IMR-90 (cell line): Measurements from ENCODE around the gene NXT2. TPM values are rescaled to one million over a fixed set of nuclear protein-coding genes. Genes with fewer than 3 reads are reported as not detected.

ENCODE experiments used
- ATAC-seq: fragments of 200-7000 bp; cut with Tn5 transposase; 2 replicates; pipeline ENCODE4 v1.9.1; 2020; ENCODE audit warnings: low read depth, mild to moderate bottlenecking, moderate library complexity
- BruUV-seq: library from RNA; stranded (reverse); fragments of 400-500 nt; replicated peaks from 2 replicates; lab custom pipeline; 2021; lab: Mats Ljungman, UMichigan
- CTCF ChIA-PET: fragments of 300-600 bp; formaldehyde crosslinking; extraction: SDS; loops from one replicate; lab custom pipeline; 2021; ENCODE audit warnings: antibody characterized with exemption; lab: Yijun Ruan, JAX
- POLR2A ChIA-PET: fragments of 300-600 bp; sonication (Branson Sonifier 250); formaldehyde crosslinking; loops from one replicate; lab custom pipeline; 2022; ENCODE audit warnings: antibody characterized with exemption; ENCODE audit not compliant: unreplicated experiment; lab: Charles Lee
- DNase-seq: peaks from one replicate; pipeline ENCODE4 v3.0.0; 2013
- H2AFZ ChIP-seq: replicated peaks from 2 replicates; pipeline ENCODE3; 2013; ENCODE audit warnings: low read length, mild to moderate bottlenecking; ENCODE audit not compliant: poor library complexity
- H2AK5ac ChIP-seq: 2 replicates; pipeline ENCODE4 v1.6.1; 2013; ENCODE audit warnings: low read depth, low read length, inconsistent platforms
- H2AK9ac ChIP-seq: replicated peaks from 2 replicates; pipeline ENCODE3; 2013; ENCODE audit warnings: mild to moderate bottlenecking, low read depth, low read length, moderate library complexity; ENCODE audit not compliant: poor library complexity
- H2BK120ac ChIP-seq: 2 replicates; pipeline ENCODE4 v1.6.1; 2013; ENCODE audit warnings: low read depth, low read length, inconsistent platforms
- H2BK15ac ChIP-seq: 3 replicates; pipeline ENCODE4 v1.6.1; 2013; ENCODE audit warnings: low read depth, low read length, inconsistent platforms
- H2BK20ac ChIP-seq: 2 replicates; pipeline ENCODE4 v1.6.1; 2013; ENCODE audit warnings: low read depth, mild to moderate bottlenecking, inconsistent platforms, low read length, moderate library complexity
- H2BK5ac ChIP-seq: 2 replicates; pipeline ENCODE4 v1.6.1; 2013; ENCODE audit warnings: mild to moderate bottlenecking, low read depth, low read length, inconsistent platforms; ENCODE audit not compliant: poor library complexity, severe bottlenecking
- H3K14ac ChIP-seq: replicated peaks from 2 replicates; pipeline ENCODE4 v1.6.1; 2013; ENCODE audit warnings: low read depth, low read length, inconsistent platforms
- H3K18ac ChIP-seq: 2 replicates; pipeline ENCODE4 v1.6.1; 2013; ENCODE audit warnings: low read depth, low read length, control low read depth
- H3K23ac ChIP-seq: 2 replicates; pipeline ENCODE4 v1.6.1; 2013; ENCODE audit warnings: low read depth, low read length, inconsistent platforms
- H3K27ac ChIP-seq: 2 replicates; pipeline ENCODE4 v1.5.1; 2013; ENCODE audit warnings: mild to moderate bottlenecking, control low read depth, low read length; ENCODE audit not compliant: insufficient read depth
- H3K27me3 ChIP-seq: 2 replicates; pipeline ENCODE4 v1.6.1; 2013; ENCODE audit warnings: low read length; ENCODE audit not compliant: control insufficient read depth, insufficient read depth
- H3K36me3 ChIP-seq: 2 replicates; pipeline ENCODE4 v1.6.1; 2013; ENCODE audit warnings: low read length, mixed read lengths; ENCODE audit not compliant: control insufficient read depth, insufficient read depth
- H3K4ac ChIP-seq: 2 replicates; pipeline ENCODE4 v1.6.1; 2013; ENCODE audit warnings: low read depth, low read length, inconsistent platforms
- H3K4me1 ChIP-seq: 2 replicates; pipeline ENCODE4 v1.6.1; 2013; ENCODE audit warnings: low read length, mixed read lengths; ENCODE audit not compliant: control insufficient read depth, insufficient read depth
- H3K4me2 ChIP-seq: 2 replicates; pipeline ENCODE4 v1.6.1; 2013; ENCODE audit warnings: low read depth, mild to moderate bottlenecking, control low read depth, low read length, moderate library complexity
- H3K4me3 ChIP-seq: 2 replicates; pipeline ENCODE4 v1.5.1; 2013; ENCODE audit warnings: low read depth, mild to moderate bottlenecking, control low read depth, low read length, moderate library complexity; ENCODE audit not compliant: insufficient read depth
- H3K56ac ChIP-seq: 2 replicates; pipeline ENCODE4 v1.6.1; 2013; ENCODE audit warnings: low read length, inconsistent platforms; ENCODE audit not compliant: insufficient read depth; ENCODE audit errors: extremely low read depth
- H3K79me1 ChIP-seq, 2 experiments: 2 replicates each; pipeline ENCODE4 v1.6.1; 2013; ENCODE audit warnings: low read length in 2 of 2, inconsistent platforms in 1 of 2, low read depth in 1 of 2
- H3K9ac ChIP-seq: 2 replicates; pipeline ENCODE4 v1.6.1; 2013; ENCODE audit warnings: low read depth, low read length, control low read depth
- H3K9me1 ChIP-seq: 2 replicates; pipeline ENCODE4 v1.6.1; 2013; ENCODE audit warnings: low read length, inconsistent platforms; ENCODE audit not compliant: insufficient read depth
- H3K9me3 ChIP-seq: 2 replicates; pipeline ENCODE4 v1.6.1; 2013; ENCODE audit warnings: low read length; ENCODE audit not compliant: control insufficient read depth, insufficient read depth
- H4K20me1 ChIP-seq: 2 replicates; pipeline ENCODE4 v1.6.1; 2013; ENCODE audit warnings: low read length, inconsistent platforms; ENCODE audit not compliant: insufficient read depth
- H4K5ac ChIP-seq: 2 replicates; pipeline ENCODE4 v1.6.1; 2013; ENCODE audit warnings: mild to moderate bottlenecking, low read depth, low read length, control low read depth
- H4K8ac ChIP-seq, 2 experiments: 2 replicates each; pipeline ENCODE4 v1.6.1; 2013; ENCODE audit warnings: low read depth in 2 of 2, low read length in 2 of 2, control low read depth in 1 of 2, inconsistent platforms in 1 of 2
- H4K91ac ChIP-seq: 2 replicates; pipeline ENCODE4 v1.6.1; 2013; ENCODE audit warnings: low read depth, low read length, inconsistent platforms; ENCODE audit not compliant: insufficient read depth
- CHD1 ChIP-seq: IDR thresholded peaks from 2 replicates; pipeline ENCODE4 v1.6.1; 2012; ENCODE audit warnings: low read depth, low read length, improper control_type of control experiment
- RFX5 ChIP-seq: IDR thresholded peaks from 2 replicates; pipeline ENCODE4 v1.8.0; 2012; ENCODE audit warnings: low read depth, mild to moderate bottlenecking, low read length, moderate library complexity
- WGBS, 2 experiments: methylation state at CpG; one replicate each; pipeline versions ENCODE4 v1.1.5 to v1.1.7; 2013; ENCODE audit warnings: missing lambda C conversion rate in 2 of 2; ENCODE audit not compliant: insufficient read length in 1 of 2; ENCODE audit errors: extremely low coverage in 2 of 2; 5-methylcytosine and 5-hydroxymethylcytosine counted together
- dilution Hi-C: fragments of 300-500 bp; cut with HindIII; formaldehyde crosslinking; loops from one replicate; pipeline ENCODE4 v1.14.3; 2018; ENCODE audit warnings: low sequenced_read_pairs; ENCODE audit not compliant: unreplicated experiment
- in situ Hi-C: fragments of 300-500 bp; cut with MboI; formaldehyde crosslinking; loops from 3 replicates; pipeline ENCODE4 v1.14.3; 2019; ENCODE audit warnings: low sequenced_read_pairs, inconsistent platforms, mixed read lengths
- intact Hi-C: fragments of 100-400 bp; cut with micrococcal nuclease; formaldehyde crosslinking; loops from 2 replicates; pipeline ENCODE4 v1.10.0; 2022
- polyA plus RNA-seq, 3 experiments: library from polyadenylated mRNA; depleted of rRNA; stranded (reverse); fragments of >200 nt; gene quantifications; 2 replicates each; pipeline ENCODE4 v1.2.3, GENCODE V29; 2012; ENCODE audit warnings: low replicate concordance in 1 of 3
- total RNA-seq: library from RNA; depleted of rRNA; stranded (reverse); fragments of >200 nt; gene quantifications from 2 replicates; pipeline ENCODE4 v1.2.3, GENCODE V29; 2012

Gene NXT2
- total and polyA plus RNA-seq, 2 of the 4 experiments (the other 2 are of a cell fraction) = 3.6 to 8.1 TPM

DNA sequence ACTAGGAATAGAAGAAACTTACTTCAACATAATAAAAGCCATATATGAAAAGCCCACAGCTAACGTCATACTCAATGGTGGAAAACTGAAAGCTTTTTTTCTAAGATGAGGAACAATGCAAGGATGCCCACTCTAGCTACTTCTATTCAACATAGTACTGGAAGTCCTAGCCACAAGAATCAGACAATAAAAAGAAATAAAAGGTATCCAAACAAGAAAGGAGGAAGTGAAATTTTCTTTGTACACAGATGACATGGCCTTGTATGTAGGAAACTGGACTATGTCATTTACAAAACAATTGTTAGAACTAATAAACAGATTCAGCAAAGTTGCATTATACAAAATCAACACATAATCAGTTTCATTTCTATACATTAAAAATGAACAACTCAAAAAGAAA lies 25.5 kb upstream of the NXT2 start:
- Histone ChIP-seq H2BK15ac (no peak overlapping the region), H3K4me2 (no peak overlapping the region), H3K27ac (no peak overlapping the region), H2BK20ac (no peak overlapping the region), H3K4ac (no peak overlapping the region), H3K4me3 (no peak overlapping the region), H2BK120ac (no peak overlapping the region), H3K9me3 (no peaks in the 10 kb centered on the region), H3K18ac (no peak overlapping the region), H4K20me1 (no peaks in the 10 kb centered on the region), H4K5ac (no peak overlapping the region), H2BK5ac (no peak overlapping the region), H3K27me3 (no peaks in the 10 kb centered on the region), H3K4me1 (no peaks in the 10 kb centered on the region), H2AK5ac (no peak overlapping the region), H3K56ac (no peak overlapping the region), H3K9me1 (no peaks in the 10 kb centered on the region), H3K36me3 (no peaks in the 10 kb centered on the region), H4K91ac (no peak overlapping the region), H2AK9ac (no peak overlapping the region), H2AFZ (no peak overlapping the region), H4K8ac (no peak overlapping the region), H3K14ac (no peak overlapping the region), H3K9ac (no peak overlapping the region), H3K79me1 (no peaks in the 10 kb centered on the region), H3K23ac (no peak overlapping the region)
- in situ Hi-C loops = no loop called here
- no peak for DNase-seq
- intact Hi-C loops = no loop called here
- POLR2A ChIA-PET = no interaction called here
- no CpG with 5 or more reads among the region's 1 CpG for WGBS, 2 experiments
- ATAC-seq = no peak
- CTCF ChIA-PET = no interaction called here
- dilution Hi-C loops = no loop called here
- no TSS peak for BruUV-seq
- TF ChIP-seq RFX5 = no peak
- no peak for TF ChIP-seq CHD1
